ENCODE data around the gene F10.
"Not testable (repeated sequence)": the region's sequence is repeated elsewhere in the genome, so short reads cannot be mapped to it uniquely, and the experiment has no call there.

The F10 gene

GRCh38 chr13:113155982-113156655, 33.5 kb downstream of the F10 start:
- no peak overlapping the region for H3K4me3 Mint-ChIP-seq
- DNase-seq (ENCODE audit: low spot score in 2 of 2) (no peak), ATAC-seq (no peak)
- peaks cover 25% of the 10 kb centered on the region for H3K36me3 Mint-ChIP-seq
- peaks cover 13% of the 10 kb centered on the region for H3K9me3 Mint-ChIP-seq
- H3K27ac Mint-ChIP-seq = no peak overlapping the region
- peaks cover 32% of the 10 kb centered on the region for H3K4me1 Mint-ChIP-seq

- Mint-ChIP-seq H3K9me3 (peaks cover 13% of the 10 kb centered on the region), H3K27ac (no peak overlapping the region), H3K36me3 (peaks cover 22% of the 10 kb centered on the region), H3K4me3 (no peak overlapping the region), H3K4me1 (peaks cover 23% of the 10 kb centered on the region)
- ATAC-seq (no peak), DNase-seq (ENCODE audit: low spot score in 2 of 2) (no peak)
These were observed 34.8 kb downstream of the F10 start for GRCh38 chr13:113157206-113157928.

- ATAC-seq (no peak), DNase-seq (ENCODE audit: low spot score in 2 of 2) (no peak)
- H3K36me3 Mint-ChIP-seq = peaks cover 22% of the 10 kb centered on the region
- H3K9me3 Mint-ChIP-seq = peaks cover 13% of the 10 kb centered on the region
- H3K4me1 Mint-ChIP-seq = peaks cover 22% of the 10 kb centered on the region
- peak within 1 kb of the TSS; percentile 65 for H3K27ac Mint-ChIP-seq
- no peak within 1 kb of the TSS for H3K4me3 Mint-ChIP-seq
These were observed 35.5 kb downstream of the F10 start, which contains the start of gene PROZ for GRCh38 chr13:113157929-113158747. PROZ (plus strand) TSS chr13:113158648; CDS start chr13:113158661, 13 bp downstream.

GRCh38 chr13:113158946-113159345, 36.3 kb downstream of the F10 start:
- Mint-ChIP-seq H3K4me1 (peaks cover 27% of the 10 kb centered on the region), H3K36me3 (peaks cover 27% of the 10 kb centered on the region), H3K4me3 (no peak overlapping the region), H3K9me3 (peaks cover 13% of the 10 kb centered on the region), H3K27ac (no peak overlapping the region)
- no peak for DNase-seq (ENCODE audit: low spot score in 2 of 2)
- no peak for ATAC-seq

GRCh38 chr13:113159701-113160100, 37.1 kb downstream of the F10 start:
- peaks cover 13% of the 10 kb centered on the region for H3K9me3 Mint-ChIP-seq
- peaks cover 33% of the 10 kb centered on the region for H3K4me1 Mint-ChIP-seq
- ATAC-seq (no peak), DNase-seq (ENCODE audit: low spot score in 2 of 2) (no peak)
- H3K27ac Mint-ChIP-seq = peak overlapping the region; percentile 65
- peaks cover 22% of the 10 kb centered on the region for H3K36me3 Mint-ChIP-seq
- no peak overlapping the region for H3K4me3 Mint-ChIP-seq

GRCh38 chr13:113160983-113161382, 38.4 kb downstream of the F10 start:
- Mint-ChIP-seq H3K9me3 (peaks cover under 1% of the 10 kb centered on the region), H3K4me3 (peak overlapping the region; percentile 61), H3K36me3 (peaks cover 14% of the 10 kb centered on the region), H3K27ac (peak overlapping the region; percentile 87), H3K4me1 (peaks cover 44% of the 10 kb centered on the region)
- no peak for DNase-seq (ENCODE audit: low spot score in 2 of 2)
- no peak for ATAC-seq

- H3K4me1 Mint-ChIP-seq = peaks cover 49% of the 10 kb centered on the region
- DNase-seq (ENCODE audit: low spot score in 2 of 2) (no peak), ATAC-seq (no peak)
- peak overlapping the region; percentile 61 for H3K4me3 Mint-ChIP-seq
- peaks cover 14% of the 10 kb centered on the region for H3K36me3 Mint-ChIP-seq
- H3K27ac Mint-ChIP-seq = peak overlapping the region; percentile 87
- no peaks in the 10 kb centered on the region for H3K9me3 Mint-ChIP-seq
These were observed 38.8 kb downstream of the F10 start for GRCh38 chr13:113161433-113161832.

GRCh38 chr13:113161975-113162374, 39.4 kb downstream of the F10 start:
- H3K9me3 Mint-ChIP-seq; H3K4me3 Mint-ChIP-seq; DNase-seq (ENCODE audit: low spot score in 2 of 2); H3K27ac Mint-ChIP-seq; ATAC-seq: not testable (repeated sequence)
- peaks cover 53% of the 10 kb centered on the region for H3K4me1 Mint-ChIP-seq
- H3K36me3 Mint-ChIP-seq = peaks cover 14% of the 10 kb centered on the region

- H3K27ac Mint-ChIP-seq = peak overlapping the region; percentile 80
- H3K9me3 Mint-ChIP-seq = peaks cover 3% of the 10 kb centered on the region
- H3K4me3 Mint-ChIP-seq = peak overlapping the region; percentile 61
- DNase-seq (ENCODE audit: low spot score in 2 of 2) (no peak), ATAC-seq (peak; percentile 29)
- peaks cover 47% of the 10 kb centered on the region for H3K4me1 Mint-ChIP-seq
- H3K36me3 Mint-ChIP-seq = peaks cover 16% of the 10 kb centered on the region
These were observed 40.4 kb downstream of the F10 start for GRCh38 chr13:113162783-113163685.

GRCh38 chr13:113164492-113164891, 41.9 kb downstream of the F10 start:
- no peak for DNase-seq (ENCODE audit: low spot score in 2 of 2)
- Mint-ChIP-seq H3K4me1 (peaks cover 48% of the 10 kb centered on the region), H3K9me3 (peaks cover 6% of the 10 kb centered on the region), H3K36me3 (peaks cover 11% of the 10 kb centered on the region), H3K4me3 (no peak overlapping the region), H3K27ac (no peak overlapping the region)
- no peak for ATAC-seq

- Mint-ChIP-seq H3K27ac (no peak overlapping the region), H3K4me1 (peaks cover 53% of the 10 kb centered on the region), H3K36me3 (peaks cover 14% of the 10 kb centered on the region), H3K9me3 (peaks cover 6% of the 10 kb centered on the region), H3K4me3 (peak overlapping the region; percentile 29)
- ATAC-seq = peak; percentile 97
- DNase-seq (ENCODE audit: low spot score in 2 of 2) = no peak
These were observed 43.7 kb downstream of the F10 start for GRCh38 chr13:113166266-113166665.

- Mint-ChIP-seq H3K27ac (no peak overlapping the region), H3K4me3 (peak overlapping the region; percentile 29), H3K9me3 (peaks cover 6% of the 10 kb centered on the region), H3K4me1 (peaks cover 51% of the 10 kb centered on the region), H3K36me3 (peaks cover 18% of the 10 kb centered on the region)
- no peak for DNase-seq (ENCODE audit: low spot score in 2 of 2)
- ATAC-seq = no peak
These were observed 44.1 kb downstream of the F10 start for GRCh38 chr13:113166681-113167080.

GRCh38 chr13:113167155-113167554, 44.6 kb downstream of the F10 start:
- H3K27ac Mint-ChIP-seq = no peak overlapping the region
- no peak overlapping the region for H3K4me3 Mint-ChIP-seq
- ATAC-seq = no peak
- no peak for DNase-seq (ENCODE audit: low spot score in 2 of 2)
- H3K4me1 Mint-ChIP-seq = peaks cover 51% of the 10 kb centered on the region
- peaks cover 6% of the 10 kb centered on the region for H3K9me3 Mint-ChIP-seq
- peaks cover 23% of the 10 kb centered on the region for H3K36me3 Mint-ChIP-seq

- Mint-ChIP-seq H3K27ac (no peak overlapping the region), H3K4me1 (peaks cover 51% of the 10 kb centered on the region), H3K9me3 (peaks cover 6% of the 10 kb centered on the region), H3K4me3 (no peak overlapping the region), H3K36me3 (peaks cover 26% of the 10 kb centered on the region)
- ATAC-seq (no peak), DNase-seq (ENCODE audit: low spot score in 2 of 2) (no peak)
These were observed 45.0 kb downstream of the F10 start for GRCh38 chr13:113167575-113167974.

All from stimulated activated effector memory CD8-positive, alpha-beta T cell treated with anti-CD3 and anti-CD28 coated beads, Interleukin-12 subunit alpha, Interleukin-12 subunit beta, amount 100 ng/mL, for 72 hours (primary cell).